Gastrocnemius medialis (tissue), 4 donors: ENCODE data around the gene ILDR1.
"Not testable (repeated sequence)": the region's sequence is repeated elsewhere in the genome, so short reads cannot be mapped to it uniquely, and the experiment has no call there.

Experiments used
- CTCF ChIP-seq, 5 experiments: fragments of 450-650 bp in 3 of 5; fragments of 200-600 bp in 2 of 5; sonication (generic) in 2 of 5; IDR thresholded peaks in 4 of 5; conservative IDR thresholded peaks in 1 of 5; 1 replicate in 4 of 5; 2 replicates in 1 of 5; pipeline ENCODE4 v1.5.1; 2016 to 2019; ENCODE audit warnings: antibody characterized with exemption in 5 of 5, mild to moderate bottlenecking in 3 of 5, moderate library complexity in 3 of 5
- POLR2A ChIP-seq, 2 donors: fragments of 450-650 bp; IDR thresholded peaks; one replicate each; pipeline ENCODE4 v1.6.1; 2017; ENCODE audit warnings: antibody characterized with exemption in 2 of 2, mild to moderate bottlenecking in 2 of 2, moderate library complexity in 2 of 2

GRCh38 chr3:122047296-122047695, 25.2 kb upstream of the ILDR1 start:
- TF ChIP-seq CTCF (IDR thresholded peaks at IDR 0.05 in 4 of 5, conservative IDR thresholded peaks at IDR 0.05 in 1 of 5); POLR2A (IDR thresholded peaks at IDR 0.05): not testable (repeated sequence)
